ENCODE data around the gene PLD3.

PLD3 gene

GRCh38 chr19:40410030-40410389 is 61.5 kb downstream of the PLD3 start:
- in situ Hi-C loops (cut with MboI; ENCODE audit: low sequenced_read_pairs, unreplicated experiment) = no loop called here
- no peak for DNase-seq (ENCODE audit: low spot score)
- TF ChIP-seq, protein P1, sequence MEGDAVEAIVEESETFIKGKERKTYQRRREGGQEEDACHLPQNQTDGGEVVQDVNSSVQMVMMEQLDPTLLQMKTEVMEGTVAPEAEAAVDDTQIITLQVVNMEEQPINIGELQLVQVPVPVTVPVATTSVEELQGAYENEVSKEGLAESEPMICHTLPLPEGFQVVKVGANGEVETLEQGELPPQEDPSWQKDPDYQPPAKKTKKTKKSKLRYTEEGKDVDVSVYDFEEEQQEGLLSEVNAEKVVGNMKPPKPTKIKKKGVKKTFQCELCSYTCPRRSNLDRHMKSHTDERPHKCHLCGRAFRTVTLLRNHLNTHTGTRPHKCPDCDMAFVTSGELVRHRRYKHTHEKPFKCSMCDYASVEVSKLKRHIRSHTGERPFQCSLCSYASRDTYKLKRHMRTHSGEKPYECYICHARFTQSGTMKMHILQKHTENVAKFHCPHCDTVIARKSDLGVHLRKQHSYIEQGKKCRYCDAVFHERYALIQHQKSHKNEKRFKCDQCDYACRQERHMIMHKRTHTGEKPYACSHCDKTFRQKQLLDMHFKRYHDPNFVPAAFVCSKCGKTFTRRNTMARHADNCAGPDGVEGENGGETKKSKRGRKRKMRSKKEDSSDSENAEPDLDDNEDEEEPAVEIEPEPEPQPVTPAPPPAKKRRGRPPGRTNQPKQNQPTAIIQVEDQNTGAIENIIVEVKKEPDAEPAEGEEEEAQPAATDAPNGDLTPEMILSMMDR (IDR thresholded peaks at IDR 0.05; ENCODE audit: borderline replicate concordance, control extremely low read depth, extremely low read depth, insufficient read depth, missing control alignments) = no peak

DNA sequence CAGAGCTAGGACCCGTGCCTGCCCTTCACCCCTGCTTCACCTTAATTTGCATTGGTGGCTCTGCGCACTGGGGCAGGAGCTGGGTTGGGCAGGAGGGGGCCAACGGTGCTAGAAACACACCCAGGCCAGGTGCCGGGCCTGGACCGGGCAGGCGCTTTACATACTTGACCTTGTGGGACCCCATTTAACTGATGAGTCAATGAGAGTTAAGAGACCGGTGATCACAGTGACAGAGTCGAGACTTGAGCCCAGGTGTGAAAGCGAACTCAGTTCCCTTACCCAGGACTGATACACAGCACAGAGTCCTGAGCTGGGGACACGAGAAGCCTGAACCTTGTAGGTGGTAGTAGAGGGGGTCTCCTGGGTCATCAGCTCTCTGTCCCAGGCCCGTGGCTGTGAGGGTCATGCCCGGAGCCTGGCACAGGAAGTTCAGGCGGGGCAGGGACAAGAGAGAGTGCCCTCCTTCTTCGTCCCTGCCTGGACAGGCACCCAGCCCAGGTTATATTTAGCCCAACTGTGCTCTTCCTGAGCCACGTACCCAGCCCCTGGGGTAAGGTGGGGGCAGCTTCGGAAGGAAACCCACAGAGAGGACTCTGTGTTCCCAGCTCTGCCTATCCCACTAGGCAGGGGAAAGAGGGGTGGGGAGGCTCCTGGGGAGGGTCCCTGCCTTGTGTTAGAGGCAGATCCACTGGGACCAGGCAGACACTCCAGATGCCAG is 62.8 kb downstream of the PLD3 start:
- TF ChIP-seq, protein P1 (IDR thresholded peaks at IDR 0.05; ENCODE audit: borderline replicate concordance, control extremely low read depth, extremely low read depth, insufficient read depth, missing control alignments) = peak; percentile 1
- DNase-seq (ENCODE audit: low spot score) = no peak
- in situ Hi-C loops (cut with MboI; ENCODE audit: low sequenced_read_pairs, unreplicated experiment) = no loop called here

DNA sequence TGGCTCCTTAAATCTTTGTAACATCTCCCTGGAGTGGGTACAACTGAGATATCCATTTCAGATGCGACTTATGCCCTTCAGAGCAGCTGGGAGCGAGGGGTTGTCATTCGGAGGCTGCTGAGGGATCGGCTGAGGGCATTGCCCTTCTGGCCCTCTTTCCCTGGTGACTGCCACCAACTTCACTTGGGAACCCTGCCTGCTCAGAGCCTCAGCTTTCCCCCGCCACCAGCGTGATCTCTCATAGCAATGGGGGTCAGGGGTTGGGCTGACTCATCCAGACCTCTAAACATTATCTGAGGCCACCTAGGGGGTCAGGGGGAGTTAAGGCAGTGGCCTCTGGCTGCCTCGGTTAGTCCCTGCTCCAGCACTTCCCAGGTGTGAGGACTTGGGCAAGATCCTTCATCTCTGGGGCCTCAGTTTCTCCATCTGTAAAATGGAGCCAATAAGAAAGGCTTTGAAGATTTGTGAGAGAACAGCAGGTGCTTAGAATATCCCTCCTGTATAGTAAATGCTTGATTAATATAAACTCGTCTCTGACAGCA is 63.5 kb downstream of the PLD3 start:
- in situ Hi-C loops (cut with MboI; ENCODE audit: low sequenced_read_pairs, unreplicated experiment) = no loop called here
- DNase-seq (ENCODE audit: low spot score) = no peak
- TF ChIP-seq, protein P1 (IDR thresholded peaks at IDR 0.05; ENCODE audit: borderline replicate concordance, control extremely low read depth, extremely low read depth, insufficient read depth, missing control alignments) = no peak

DNA sequence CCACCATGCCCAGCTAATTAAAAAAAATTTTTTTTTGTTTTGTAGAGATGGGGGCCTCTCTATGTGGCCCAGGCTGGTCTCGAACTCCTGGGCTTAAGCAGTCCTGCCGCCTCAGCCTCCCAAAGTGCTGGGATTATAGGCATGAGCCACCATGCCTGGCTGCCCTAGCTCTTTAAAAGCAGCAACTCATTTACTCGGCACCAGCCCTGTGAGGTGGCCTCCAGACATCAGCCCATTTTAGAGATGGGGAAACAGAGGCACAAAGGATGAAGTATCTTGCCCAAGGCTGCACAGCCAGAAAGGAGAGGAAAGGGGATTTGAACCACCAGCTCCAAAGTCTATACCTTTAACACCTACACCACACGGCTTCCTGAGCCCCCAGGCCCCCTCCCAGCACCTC is 64.4 kb downstream of the PLD3 start:
- TF ChIP-seq, protein P1 (IDR thresholded peaks at IDR 0.05; ENCODE audit: borderline replicate concordance, control extremely low read depth, extremely low read depth, insufficient read depth, missing control alignments) = no peak
- no peak for DNase-seq (ENCODE audit: low spot score)
- in situ Hi-C loops (cut with MboI; ENCODE audit: low sequenced_read_pairs, unreplicated experiment) = no loop called here

DNA sequence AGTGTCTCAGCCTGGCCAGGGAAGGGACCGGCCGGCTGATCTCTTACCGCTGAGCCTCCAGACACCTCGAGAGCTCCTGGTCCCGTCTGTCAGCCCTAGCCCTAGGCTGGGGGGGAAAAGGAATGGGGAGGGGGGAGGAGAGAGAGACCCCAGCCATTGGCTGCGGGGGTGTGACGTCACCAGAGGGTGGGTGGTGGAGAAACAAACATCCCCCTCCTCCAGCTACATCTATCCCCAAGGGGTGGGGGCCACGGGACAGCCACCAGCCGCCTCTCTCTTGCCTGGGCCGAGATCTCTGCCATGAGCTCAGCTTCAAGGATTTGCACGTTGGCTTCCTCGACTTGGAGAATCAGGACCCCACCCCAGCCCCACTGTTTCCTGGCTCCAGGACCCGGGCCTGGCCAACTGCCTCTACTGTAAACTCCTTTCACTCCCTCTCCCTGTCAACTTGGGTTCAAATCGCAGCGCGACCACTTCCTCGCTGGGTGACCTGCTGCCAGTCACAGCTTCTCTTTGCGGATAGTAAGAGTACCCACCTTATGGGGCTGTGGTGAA is 64.9 kb downstream of the PLD3 start, which contains the start of gene PRX:
PRX (minus strand) TSS at position 88 of the 555 bp plus-strand sequence. CDS start 5,446 bp downstream, outside the sequence.
- TF ChIP-seq, protein P1 (IDR thresholded peaks at IDR 0.05; ENCODE audit: borderline replicate concordance, control extremely low read depth, extremely low read depth, insufficient read depth, missing control alignments) = no peak
- DNase-seq (ENCODE audit: low spot score) = peak; percentile 12
- in situ Hi-C loops (cut with MboI; ENCODE audit: low sequenced_read_pairs, unreplicated experiment) = no loop called here

DNA sequence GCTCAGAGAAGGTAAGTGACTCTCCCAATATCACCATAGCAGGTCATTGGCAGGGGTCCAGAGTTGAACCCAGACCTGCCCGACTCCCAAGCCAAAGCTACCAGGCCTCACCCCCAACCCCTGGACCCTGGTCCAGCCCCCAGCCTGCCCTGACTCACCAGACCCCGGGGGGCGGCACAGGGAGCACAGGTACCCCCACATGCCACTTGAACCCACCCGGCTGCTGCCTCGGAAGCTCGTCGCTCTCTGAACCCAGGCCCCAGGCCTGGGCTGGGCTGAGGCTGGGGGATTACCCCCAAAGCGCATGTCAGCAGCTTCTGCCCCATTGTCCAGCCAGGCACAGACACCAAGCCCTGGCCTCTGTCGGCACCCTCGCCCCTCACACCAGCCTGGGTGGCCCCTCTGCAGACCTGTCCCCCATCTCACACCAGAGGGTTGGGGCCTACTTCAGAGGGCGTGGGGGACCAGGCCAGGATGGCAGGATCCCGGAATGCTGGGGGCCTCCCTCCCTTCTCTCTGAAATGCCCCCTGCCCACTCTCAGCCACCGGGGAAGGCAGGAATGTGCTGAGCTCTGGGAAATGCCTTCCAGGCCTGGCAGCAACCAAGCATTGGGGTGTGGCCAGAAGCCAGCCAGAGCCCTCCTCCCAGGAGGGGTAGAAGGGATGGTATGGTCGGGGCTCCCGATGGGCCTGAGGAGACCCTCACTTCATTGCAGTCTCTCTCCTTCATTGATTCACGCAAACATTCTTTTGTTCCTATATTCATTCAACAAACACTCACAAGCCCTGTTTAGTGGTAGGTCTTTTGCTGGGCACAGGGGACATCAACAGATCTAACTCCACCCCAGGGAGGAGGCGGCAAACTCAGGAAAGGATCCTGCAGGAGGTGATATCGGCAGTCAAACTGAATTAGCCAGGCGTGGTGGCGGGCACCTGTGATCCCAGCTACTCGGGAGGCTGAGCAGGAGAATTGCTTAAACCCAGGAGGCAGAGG is 66.3 kb downstream of the PLD3 start:
- TF ChIP-seq, protein P1 (IDR thresholded peaks at IDR 0.05; ENCODE audit: borderline replicate concordance, control extremely low read depth, extremely low read depth, insufficient read depth, missing control alignments) = no peak
- in situ Hi-C loops (cut with MboI; ENCODE audit: low sequenced_read_pairs, unreplicated experiment) = no loop called here
- peak; percentile 12 for DNase-seq (ENCODE audit: low spot score)
